IMR-90 (cell line): ENCODE results near the gene PGAM4. TPM values are rescaled to one million over a fixed set of nuclear protein-coding genes. Genes with fewer than 3 reads are reported as not detected.

Source experiments
- ATAC-seq: fragments of 200-7000 bp; cut with Tn5 transposase; 2 replicates; pipeline ENCODE4 v1.9.1; 2020; ENCODE audit warnings: low read depth, mild to moderate bottlenecking, moderate library complexity
- BruUV-seq: library from RNA; stranded (reverse); fragments of 400-500 nt; replicated peaks from 2 replicates; lab custom pipeline; 2021; lab: Mats Ljungman, UMichigan
- CTCF ChIA-PET: fragments of 300-600 bp; formaldehyde crosslinking; extraction: SDS; loops from one replicate; lab custom pipeline; 2021; ENCODE audit warnings: antibody characterized with exemption; lab: Yijun Ruan, JAX
- POLR2A ChIA-PET: fragments of 300-600 bp; sonication (Branson Sonifier 250); formaldehyde crosslinking; loops from one replicate; lab custom pipeline; 2022; ENCODE audit warnings: antibody characterized with exemption; ENCODE audit not compliant: unreplicated experiment; lab: Charles Lee
- DNase-seq: peaks from one replicate; pipeline ENCODE4 v3.0.0; 2013
- H2AFZ ChIP-seq: replicated peaks from 2 replicates; pipeline ENCODE3; 2013; ENCODE audit warnings: low read length, mild to moderate bottlenecking; ENCODE audit not compliant: poor library complexity
- H2AK5ac ChIP-seq: 2 replicates; pipeline ENCODE4 v1.6.1; 2013; ENCODE audit warnings: low read depth, low read length, inconsistent platforms
- H2AK9ac ChIP-seq: replicated peaks from 2 replicates; pipeline ENCODE3; 2013; ENCODE audit warnings: mild to moderate bottlenecking, low read depth, low read length, moderate library complexity; ENCODE audit not compliant: poor library complexity
- H2BK120ac ChIP-seq: 2 replicates; pipeline ENCODE4 v1.6.1; 2013; ENCODE audit warnings: low read depth, low read length, inconsistent platforms
- H2BK15ac ChIP-seq: 3 replicates; pipeline ENCODE4 v1.6.1; 2013; ENCODE audit warnings: low read depth, low read length, inconsistent platforms
- H2BK20ac ChIP-seq: 2 replicates; pipeline ENCODE4 v1.6.1; 2013; ENCODE audit warnings: low read depth, mild to moderate bottlenecking, inconsistent platforms, low read length, moderate library complexity
- H2BK5ac ChIP-seq: 2 replicates; pipeline ENCODE4 v1.6.1; 2013; ENCODE audit warnings: mild to moderate bottlenecking, low read depth, low read length, inconsistent platforms; ENCODE audit not compliant: poor library complexity, severe bottlenecking
- H3K14ac ChIP-seq: replicated peaks from 2 replicates; pipeline ENCODE4 v1.6.1; 2013; ENCODE audit warnings: low read depth, low read length, inconsistent platforms
- H3K18ac ChIP-seq: 2 replicates; pipeline ENCODE4 v1.6.1; 2013; ENCODE audit warnings: low read depth, low read length, control low read depth
- H3K23ac ChIP-seq: 2 replicates; pipeline ENCODE4 v1.6.1; 2013; ENCODE audit warnings: low read depth, low read length, inconsistent platforms
- H3K27ac ChIP-seq: 2 replicates; pipeline ENCODE4 v1.5.1; 2013; ENCODE audit warnings: mild to moderate bottlenecking, control low read depth, low read length; ENCODE audit not compliant: insufficient read depth
- H3K27me3 ChIP-seq: 2 replicates; pipeline ENCODE4 v1.6.1; 2013; ENCODE audit warnings: low read length; ENCODE audit not compliant: control insufficient read depth, insufficient read depth
- H3K36me3 ChIP-seq: 2 replicates; pipeline ENCODE4 v1.6.1; 2013; ENCODE audit warnings: low read length, mixed read lengths; ENCODE audit not compliant: control insufficient read depth, insufficient read depth
- H3K4ac ChIP-seq: 2 replicates; pipeline ENCODE4 v1.6.1; 2013; ENCODE audit warnings: low read depth, low read length, inconsistent platforms
- H3K4me1 ChIP-seq: 2 replicates; pipeline ENCODE4 v1.6.1; 2013; ENCODE audit warnings: low read length, mixed read lengths; ENCODE audit not compliant: control insufficient read depth, insufficient read depth
- H3K4me2 ChIP-seq: 2 replicates; pipeline ENCODE4 v1.6.1; 2013; ENCODE audit warnings: low read depth, mild to moderate bottlenecking, control low read depth, low read length, moderate library complexity
- H3K4me3 ChIP-seq: 2 replicates; pipeline ENCODE4 v1.5.1; 2013; ENCODE audit warnings: low read depth, mild to moderate bottlenecking, control low read depth, low read length, moderate library complexity; ENCODE audit not compliant: insufficient read depth
- H3K56ac ChIP-seq: 2 replicates; pipeline ENCODE4 v1.6.1; 2013; ENCODE audit warnings: low read length, inconsistent platforms; ENCODE audit not compliant: insufficient read depth; ENCODE audit errors: extremely low read depth
- H3K79me1 ChIP-seq, 2 experiments: 2 replicates each; pipeline ENCODE4 v1.6.1; 2013; ENCODE audit warnings: low read length in 2 of 2, inconsistent platforms in 1 of 2, low read depth in 1 of 2
- H3K9ac ChIP-seq: 2 replicates; pipeline ENCODE4 v1.6.1; 2013; ENCODE audit warnings: low read depth, low read length, control low read depth
- H3K9me1 ChIP-seq: 2 replicates; pipeline ENCODE4 v1.6.1; 2013; ENCODE audit warnings: low read length, inconsistent platforms; ENCODE audit not compliant: insufficient read depth
- H3K9me3 ChIP-seq: 2 replicates; pipeline ENCODE4 v1.6.1; 2013; ENCODE audit warnings: low read length; ENCODE audit not compliant: control insufficient read depth, insufficient read depth
- H4K20me1 ChIP-seq: 2 replicates; pipeline ENCODE4 v1.6.1; 2013; ENCODE audit warnings: low read length, inconsistent platforms; ENCODE audit not compliant: insufficient read depth
- H4K5ac ChIP-seq: 2 replicates; pipeline ENCODE4 v1.6.1; 2013; ENCODE audit warnings: mild to moderate bottlenecking, low read depth, low read length, control low read depth
- H4K8ac ChIP-seq, 2 experiments: 2 replicates each; pipeline ENCODE4 v1.6.1; 2013; ENCODE audit warnings: low read depth in 2 of 2, low read length in 2 of 2, control low read depth in 1 of 2, inconsistent platforms in 1 of 2
- H4K91ac ChIP-seq: 2 replicates; pipeline ENCODE4 v1.6.1; 2013; ENCODE audit warnings: low read depth, low read length, inconsistent platforms; ENCODE audit not compliant: insufficient read depth
- BHLHE40 ChIP-seq: fragments of 150-350 bp; IDR thresholded peaks from 2 replicates; pipeline ENCODE4 v1.6.1; 2016; ENCODE audit warnings: mild to moderate bottlenecking, low read depth, low read length
- CEBPB ChIP-seq: IDR thresholded peaks from 2 replicates; pipeline ENCODE4 v1.6.1; 2012; ENCODE audit warnings: low read depth, low read length, improper control_type of control experiment
- MXI1 ChIP-seq: IDR thresholded peaks from 2 replicates; pipeline ENCODE4 v1.6.1; 2012; ENCODE audit warnings: low read depth, mild to moderate bottlenecking, low read length, moderate library complexity, borderline replicate concordance
- NFE2L2 ChIP-seq: fragments of 150-350 bp; IDR thresholded peaks from 2 replicates; pipeline ENCODE4 v1.6.1; 2016; ENCODE audit warnings: low read depth, mild to moderate bottlenecking, low read length
- WGBS, 2 experiments: methylation state at CpG; one replicate each; pipeline versions ENCODE4 v1.1.5 to v1.1.7; 2013; ENCODE audit warnings: missing lambda C conversion rate in 2 of 2; ENCODE audit not compliant: insufficient read length in 1 of 2; ENCODE audit errors: extremely low coverage in 2 of 2; 5-methylcytosine and 5-hydroxymethylcytosine counted together
- dilution Hi-C: fragments of 300-500 bp; cut with HindIII; formaldehyde crosslinking; loops from one replicate; pipeline ENCODE4 v1.14.3; 2018; ENCODE audit warnings: low sequenced_read_pairs; ENCODE audit not compliant: unreplicated experiment
- in situ Hi-C: fragments of 300-500 bp; cut with MboI; formaldehyde crosslinking; loops from 3 replicates; pipeline ENCODE4 v1.14.3; 2019; ENCODE audit warnings: low sequenced_read_pairs, inconsistent platforms, mixed read lengths
- intact Hi-C: fragments of 100-400 bp; cut with micrococcal nuclease; formaldehyde crosslinking; loops from 2 replicates; pipeline ENCODE4 v1.10.0; 2022
- polyA plus RNA-seq, 3 experiments: library from polyadenylated mRNA; depleted of rRNA; stranded (reverse); fragments of >200 nt; gene quantifications; 2 replicates each; pipeline ENCODE4 v1.2.3, GENCODE V29; 2012; ENCODE audit warnings: low replicate concordance in 1 of 3
- total RNA-seq: library from RNA; depleted of rRNA; stranded (reverse); fragments of >200 nt; gene quantifications from 2 replicates; pipeline ENCODE4 v1.2.3, GENCODE V29; 2012
- TF ChIP-seq, protein P1 (sequence below): fragments of 150-350 bp; IDR thresholded peaks from 2 replicates; pipeline ENCODE4 v1.6.1; 2017; ENCODE audit warnings: mild to moderate bottlenecking, antibody characterized with exemption, low read length, low read depth

PGAM4 gene
- total and polyA plus RNA-seq, 2 of the 4 experiments (the other 2 are of a cell fraction) = 0.46 to 0.72 TPM

DNA sequence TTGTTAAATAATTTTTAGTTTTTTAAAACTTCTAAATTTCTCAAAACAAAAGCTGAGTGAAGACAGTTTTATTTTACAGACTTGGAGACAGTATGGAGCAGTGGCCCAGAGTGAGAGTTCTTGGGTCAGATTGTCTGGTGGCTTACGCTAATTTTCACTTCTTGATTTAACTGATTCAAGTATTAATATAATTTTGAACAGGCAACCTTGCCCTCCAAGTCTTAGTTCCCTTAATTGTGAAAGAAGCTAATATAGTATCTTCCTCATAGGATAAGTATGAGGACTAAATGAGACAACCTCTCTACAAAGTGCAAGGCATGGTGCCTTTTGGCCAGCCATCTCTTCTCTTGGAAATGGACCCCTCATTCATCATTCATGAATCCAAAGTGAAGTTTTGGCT lies 33.6 kb downstream of the PGAM4 start:
- no peak overlapping the region for H3K4ac ChIP-seq
- no peak overlapping the region for H3K4me2 ChIP-seq
- no peak overlapping the region for H3K56ac ChIP-seq
- no peak overlapping the region for H2AFZ ChIP-seq
- no TSS peak for BruUV-seq
- no peak overlapping the region for H2AK9ac ChIP-seq
- no peaks in the 10 kb centered on the region; the same call in 1 of the 2 replicates for H3K4me1 ChIP-seq
- no peak overlapping the region for H3K18ac ChIP-seq
- intact Hi-C loops (no loop called here), dilution Hi-C loops (no loop called here), in situ Hi-C loops (no loop called here)
- no peak overlapping the region for H2BK120ac ChIP-seq
- H2AK5ac ChIP-seq = no peak overlapping the region
- no peak overlapping the region for H3K4me3 ChIP-seq
- DNase-seq (no peak), ATAC-seq (no peak)
- no peak overlapping the region for H4K5ac ChIP-seq
- no peak overlapping the region for H3K27ac ChIP-seq
- no CpG with 5 or more reads among the region's 1 CpG for WGBS, 2 experiments
- ChIA-PET CTCF (no interaction called here), POLR2A (no interaction called here)
- H4K91ac ChIP-seq = no peak overlapping the region
- H4K20me1 ChIP-seq = no peaks in the 10 kb centered on the region
- no peak for TF ChIP-seq CEBPB
- TF ChIP-seq BHLHE40 = no peak
- TF ChIP-seq, protein P1, sequence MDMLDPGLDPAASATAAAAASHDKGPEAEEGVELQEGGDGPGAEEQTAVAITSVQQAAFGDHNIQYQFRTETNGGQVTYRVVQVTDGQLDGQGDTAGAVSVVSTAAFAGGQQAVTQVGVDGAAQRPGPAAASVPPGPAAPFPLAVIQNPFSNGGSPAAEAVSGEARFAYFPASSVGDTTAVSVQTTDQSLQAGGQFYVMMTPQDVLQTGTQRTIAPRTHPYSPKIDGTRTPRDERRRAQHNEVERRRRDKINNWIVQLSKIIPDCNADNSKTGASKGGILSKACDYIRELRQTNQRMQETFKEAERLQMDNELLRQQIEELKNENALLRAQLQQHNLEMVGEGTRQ = no peak
- TF ChIP-seq MXI1 = no peak
- no peak for TF ChIP-seq NFE2L2
- no peak overlapping the region for H3K23ac ChIP-seq
- no peaks in the 10 kb centered on the region; the same call in 1 of the 2 replicates for H3K9me1 ChIP-seq
- H3K27me3 ChIP-seq = no peaks in the 10 kb centered on the region
- H3K79me1 ChIP-seq = no peaks in the 10 kb centered on the region; a peak in 2 of 4 replicates
- H3K36me3 ChIP-seq = no peaks in the 10 kb centered on the region
- no peaks in the 10 kb centered on the region for H3K9me3 ChIP-seq
- H2BK20ac ChIP-seq = no peak overlapping the region
- H4K8ac ChIP-seq = no peak overlapping the region
- no peak overlapping the region for H3K14ac ChIP-seq
- H2BK5ac ChIP-seq = no peak overlapping the region
- H2BK15ac ChIP-seq = no peak overlapping the region
- H3K9ac ChIP-seq = no peak overlapping the region
